Peyer's patch (tissue), 4 donors: ENCODE measurements around the gene ITGB6.

ENCODE experiments used
- CTCF ChIP-seq, 6 experiments: fragments of 450-650 bp in 4 of 6; fragments of 200-600 bp in 2 of 6; sonication (generic) in 1 of 6; IDR thresholded peaks; one replicate each; pipeline ENCODE4 v1.5.1; 2017 to 2019; ENCODE audit warnings: antibody characterized with exemption in 6 of 6, mild to moderate bottlenecking in 3 of 6, moderate library complexity in 1 of 6
- POLR2A ChIP-seq, 2 donors: fragments of 450-650 bp; IDR thresholded peaks; one replicate each; pipeline ENCODE4 v1.5.1; 2017; ENCODE audit warnings: antibody characterized with exemption in 2 of 2, mild to moderate bottlenecking in 2 of 2, moderate library complexity in 2 of 2

- TF ChIP-seq CTCF (IDR thresholded peaks at IDR 0.05) (no peak), POLR2A (IDR thresholded peaks at IDR 0.05) (no peak)
These were observed 43.0 kb upstream of the ITGB6 start for GRCh38 chr2:160242893-160243564.
